ENCODE data around the gene STAT4.

The STAT4 gene

DNA sequence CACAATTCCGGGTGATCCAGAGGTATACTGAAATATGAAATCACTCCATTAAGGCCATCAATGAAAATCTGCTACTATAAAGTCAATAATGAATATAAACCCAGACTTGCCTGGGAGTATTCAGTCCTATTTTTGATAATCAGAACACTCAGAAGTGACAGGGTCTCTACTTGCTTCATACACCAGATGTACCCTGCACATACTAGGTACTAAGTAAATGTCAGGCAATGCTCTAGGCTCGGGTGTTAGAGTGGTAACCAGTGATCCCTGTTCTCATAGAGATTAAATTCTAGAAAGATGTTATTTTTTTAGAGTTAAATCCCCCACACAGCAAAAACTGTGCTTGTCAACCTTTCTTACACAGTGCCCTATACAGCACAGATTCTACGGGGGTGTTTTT lies 149.2 kb downstream of the STAT4 start:
- no peaks in the 10 kb centered on the region for H3K79me2 ChIP-seq
- H3K4me3 ChIP-seq (ENCODE audit: low read depth, low read length) = no peak overlapping the region
- no peak overlapping the region for H3K4me2 ChIP-seq (ENCODE audit: low read length)
- H3K27me3 ChIP-seq (ENCODE audit: control insufficient read depth, insufficient read depth, low read length) = no peaks in the 10 kb centered on the region
- no peak overlapping the region for H3K9ac ChIP-seq
- no peaks in the 10 kb centered on the region for H3K9me3 ChIP-seq (ENCODE audit: control insufficient read depth, low read length)
- no peak for TF ChIP-seq CTCF (IDR thresholded peaks at IDR 0.05)
- H3K4me1 ChIP-seq = no peaks in the 10 kb centered on the region
- no peaks in the 10 kb centered on the region for H3K36me3 ChIP-seq (ENCODE audit: control insufficient read depth, insufficient read depth, low read length)
- no peak overlapping the region for H2AFZ ChIP-seq
- no peak overlapping the region for H3K27ac ChIP-seq

GRCh38 chr2:191001032-191001431 lies 149.8 kb downstream of the STAT4 start:
- H2AFZ ChIP-seq = no peak overlapping the region
- H3K9ac ChIP-seq = no peak overlapping the region
- no peak overlapping the region for H3K27ac ChIP-seq
- no peaks in the 10 kb centered on the region for H3K9me3 ChIP-seq (ENCODE audit: control insufficient read depth, low read length)
- H3K27me3 ChIP-seq (ENCODE audit: control insufficient read depth, insufficient read depth, low read length) = no peaks in the 10 kb centered on the region
- H3K36me3 ChIP-seq (ENCODE audit: control insufficient read depth, insufficient read depth, low read length) = no peaks in the 10 kb centered on the region
- H3K4me3 ChIP-seq (ENCODE audit: low read depth, low read length) = no peak overlapping the region
- H3K79me2 ChIP-seq = no peaks in the 10 kb centered on the region
- H3K4me1 ChIP-seq = no peaks in the 10 kb centered on the region
- no peak for TF ChIP-seq CTCF (IDR thresholded peaks at IDR 0.05)
- no peak overlapping the region for H3K4me2 ChIP-seq (ENCODE audit: low read length)

DNA sequence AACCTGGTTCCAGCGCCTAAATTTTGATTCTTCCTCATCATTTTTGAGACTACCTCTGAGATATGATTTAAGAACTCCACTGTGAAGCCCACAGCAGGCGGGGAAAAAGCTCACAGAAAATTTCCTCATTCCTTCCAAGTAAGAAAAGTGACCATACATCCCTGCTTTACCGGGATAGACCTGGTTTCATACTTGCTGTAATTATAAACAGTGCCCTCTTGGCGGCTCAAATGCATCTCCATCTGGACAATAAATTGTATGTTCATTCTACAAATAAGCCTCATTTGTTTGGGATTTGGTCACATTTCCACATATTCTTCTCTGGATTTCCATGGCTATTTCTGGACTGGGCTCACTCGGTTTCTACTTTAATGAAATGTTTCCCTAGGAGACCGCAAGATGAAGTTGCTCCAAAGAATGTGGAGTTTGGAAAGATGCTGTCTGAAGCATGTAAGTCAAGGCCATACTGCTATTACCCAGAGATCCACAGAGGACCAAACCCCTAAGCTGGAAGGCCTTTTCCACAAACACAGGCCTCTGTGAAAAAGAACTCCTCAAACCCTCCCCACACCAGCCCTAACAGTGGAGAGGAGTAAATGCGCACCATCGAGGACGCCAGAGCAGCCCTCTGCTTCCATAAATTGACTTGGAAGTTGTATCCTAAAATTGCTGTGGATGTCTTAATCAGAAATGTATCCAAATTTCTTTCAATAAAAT lies 150.7 kb downstream of the STAT4 start:
- Histone ChIP-seq H3K27ac (no peak overlapping the region), H3K9ac (no peak overlapping the region), H3K79me2 (no peaks in the 10 kb centered on the region), H3K4me2 (ENCODE audit: low read length) (no peak overlapping the region), H3K36me3 (ENCODE audit: control insufficient read depth, insufficient read depth, low read length) (no peaks in the 10 kb centered on the region), H3K27me3 (ENCODE audit: control insufficient read depth, insufficient read depth, low read length) (no peaks in the 10 kb centered on the region), H3K9me3 (ENCODE audit: control insufficient read depth, low read length) (no peaks in the 10 kb centered on the region), H2AFZ (no peak overlapping the region), H3K4me3 (ENCODE audit: low read depth, low read length) (no peak overlapping the region), H3K4me1 (no peaks in the 10 kb centered on the region)
- TF ChIP-seq CTCF (IDR thresholded peaks at IDR 0.05) = no peak

DNA sequence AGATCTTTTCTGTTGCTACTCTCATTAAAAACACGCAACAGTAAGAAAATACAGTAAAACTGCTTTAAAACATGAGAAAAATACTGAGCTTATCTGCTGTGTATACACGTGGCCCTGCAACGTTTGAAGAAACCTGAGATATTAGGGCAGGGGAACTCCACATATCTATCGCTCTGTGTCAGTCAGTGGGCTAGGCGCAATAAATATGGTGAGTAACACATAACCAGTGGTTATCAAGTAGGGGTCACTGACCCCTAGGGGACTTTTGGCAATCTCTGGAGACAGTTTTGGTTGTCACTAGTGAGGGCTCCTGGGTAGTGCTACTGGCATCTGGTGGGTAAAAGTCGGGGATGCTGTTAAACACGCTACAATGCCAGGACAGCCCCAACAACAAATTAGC lies 151.7 kb downstream of the STAT4 start:
- Histone ChIP-seq H3K36me3 (ENCODE audit: control insufficient read depth, insufficient read depth, low read length) (no peaks in the 10 kb centered on the region), H3K9me3 (ENCODE audit: control insufficient read depth, low read length) (no peaks in the 10 kb centered on the region), H3K9ac (no peak overlapping the region), H3K79me2 (no peaks in the 10 kb centered on the region), H3K4me3 (ENCODE audit: low read depth, low read length) (no peak overlapping the region), H3K4me1 (peaks cover 3% of the 10 kb centered on the region), H3K4me2 (ENCODE audit: low read length) (no peak overlapping the region), H2AFZ (no peak overlapping the region), H3K27ac (no peak overlapping the region), H3K27me3 (ENCODE audit: control insufficient read depth, insufficient read depth, low read length) (no peaks in the 10 kb centered on the region)
- TF ChIP-seq CTCF (IDR thresholded peaks at IDR 0.05) = no peak

- Histone ChIP-seq H3K4me1 (peaks cover 8% of the 10 kb centered on the region), H3K4me2 (ENCODE audit: low read length) (no peak overlapping the region), H3K27me3 (ENCODE audit: control insufficient read depth, insufficient read depth, low read length) (no peaks in the 10 kb centered on the region), H3K9me3 (ENCODE audit: control insufficient read depth, low read length) (no peaks in the 10 kb centered on the region), H2AFZ (no peak overlapping the region), H3K9ac (no peak overlapping the region), H3K4me3 (ENCODE audit: low read depth, low read length) (no peak overlapping the region), H3K27ac (no peak overlapping the region), H3K36me3 (ENCODE audit: control insufficient read depth, insufficient read depth, low read length) (no peaks in the 10 kb centered on the region), H3K79me2 (no peaks in the 10 kb centered on the region)
- no peak for TF ChIP-seq CTCF (IDR thresholded peaks at IDR 0.05)
Observed at GRCh38 chr2:190997526-190998113, 153.2 kb downstream of the STAT4 start.

Measured in parathyroid adenoma (tissue), 2 donors.